ENCODE data around the gene DDIT3.
"Not testable (repeated sequence)": the region's sequence is repeated elsewhere in the genome, so short reads cannot be mapped to it uniquely, and the experiment has no call there.

DNA sequence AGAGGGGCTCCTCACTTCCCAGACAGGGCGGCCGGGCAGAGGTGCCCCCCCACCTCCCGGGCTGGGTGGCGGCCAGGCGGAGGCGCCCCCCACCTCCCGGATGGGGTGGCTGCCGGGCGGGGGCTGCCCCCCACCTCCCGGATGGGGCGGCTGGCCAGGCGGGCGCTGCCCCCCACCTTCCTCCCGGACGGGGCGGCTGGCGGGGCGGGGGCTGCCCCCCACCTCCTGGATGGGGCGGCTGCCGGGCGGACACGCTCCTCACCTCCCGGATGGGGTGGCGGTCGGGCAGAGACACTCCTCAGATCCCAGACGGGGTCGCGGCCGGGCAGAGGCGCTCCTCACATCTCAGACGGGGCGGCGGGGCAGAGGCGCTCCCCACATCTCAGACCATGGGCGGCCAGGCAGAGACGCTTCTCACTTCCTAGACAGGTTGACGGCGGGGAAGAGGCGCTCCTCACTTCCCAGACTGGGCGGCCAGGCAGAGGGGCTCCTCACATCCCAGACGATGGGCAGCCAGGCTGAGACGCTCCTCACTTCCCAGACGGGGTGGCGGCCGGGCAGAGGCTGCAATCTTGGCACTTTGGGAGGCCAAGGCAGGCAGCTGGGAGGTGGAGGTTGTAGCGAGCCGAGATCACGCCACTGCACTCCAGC lies 25.1 kb downstream of the DDIT3 start:
- TF ChIP-seq EP300 (IDR thresholded peaks at IDR 0.05; ENCODE audit: borderline replicate concordance in 1 of 2, low read depth in 2 of 2, low read length in 2 of 2); JUN (IDR thresholded peaks at IDR 0.05; ENCODE audit: low read depth, low read length); SP4 (IDR thresholded peaks at IDR 0.05; ENCODE audit: low read length); EZH2 (IDR thresholded peaks at IDR 0.05; ENCODE audit: low read depth, low read length, severe bottlenecking); ZNF274 (IDR thresholded peaks at IDR 0.05; ENCODE audit: borderline replicate concordance, extremely low read depth, low read length); POLR2AphosphoS5 (IDR thresholded peaks at IDR 0.05; ENCODE audit: low read depth, low read length); POLR2A (IDR thresholded peaks at IDR 0.05; ENCODE audit: control extremely low read depth in 1 of 2, low read depth in 2 of 2, low read length in 2 of 2); SUZ12 (IDR thresholded peaks at IDR 0.05; ENCODE audit: low read length): not testable (repeated sequence)
- TF ChIP-seq, protein P1, sequence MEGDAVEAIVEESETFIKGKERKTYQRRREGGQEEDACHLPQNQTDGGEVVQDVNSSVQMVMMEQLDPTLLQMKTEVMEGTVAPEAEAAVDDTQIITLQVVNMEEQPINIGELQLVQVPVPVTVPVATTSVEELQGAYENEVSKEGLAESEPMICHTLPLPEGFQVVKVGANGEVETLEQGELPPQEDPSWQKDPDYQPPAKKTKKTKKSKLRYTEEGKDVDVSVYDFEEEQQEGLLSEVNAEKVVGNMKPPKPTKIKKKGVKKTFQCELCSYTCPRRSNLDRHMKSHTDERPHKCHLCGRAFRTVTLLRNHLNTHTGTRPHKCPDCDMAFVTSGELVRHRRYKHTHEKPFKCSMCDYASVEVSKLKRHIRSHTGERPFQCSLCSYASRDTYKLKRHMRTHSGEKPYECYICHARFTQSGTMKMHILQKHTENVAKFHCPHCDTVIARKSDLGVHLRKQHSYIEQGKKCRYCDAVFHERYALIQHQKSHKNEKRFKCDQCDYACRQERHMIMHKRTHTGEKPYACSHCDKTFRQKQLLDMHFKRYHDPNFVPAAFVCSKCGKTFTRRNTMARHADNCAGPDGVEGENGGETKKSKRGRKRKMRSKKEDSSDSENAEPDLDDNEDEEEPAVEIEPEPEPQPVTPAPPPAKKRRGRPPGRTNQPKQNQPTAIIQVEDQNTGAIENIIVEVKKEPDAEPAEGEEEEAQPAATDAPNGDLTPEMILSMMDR (IDR thresholded peaks at IDR 0.05; ENCODE audit: control extremely low read depth in 1 of 3, insufficient read depth in 1 of 3, low read depth in 1 of 3, low read length in 3 of 3) = not testable (repeated sequence)

All from H1 (cell line).